H1 (cell line): ENCODE measurements around the gene FGF12. TPM values are rescaled to one million over a fixed set of nuclear protein-coding genes. Genes with fewer than 3 reads are reported as not detected.

ENCODE experiments used
- CTCF ChIA-PET: fragments of 300-600 bp; sonication (Branson Sonifier 250); formaldehyde crosslinking; loops from one replicate; lab custom pipeline; 2021; ENCODE audit not compliant: partially characterized antibody; lab: Charles Lee
- POLR2A ChIA-PET: fragments of 300-600 bp; sonication (Branson Sonifier 250); formaldehyde crosslinking; loops from one replicate; lab custom pipeline; 2021; ENCODE audit warnings: inconsistent platforms; ENCODE audit not compliant: partially characterized antibody; lab: Charles Lee
- DNase-seq, 2 experiments: peaks; one replicate each; pipeline versions ENCODE4 v3.0.0 to v3.0.0-alpha.2; 2010 to 2022; ENCODE audit warnings: low spot score in 2 of 2, low read depth in 1 of 2, mixed read lengths in 1 of 2
- FAIRE-seq: peaks from 2 replicates; lab custom pipeline; 2011; peaks lifted over from hg19 to GRCh38; lab: Jason Lieb, UNC
- H2AFZ ChIP-seq: 2 replicates; pipeline ENCODE4 v1.8.1; 2012; ENCODE audit warnings: low read length, inconsistent platforms
- H2AK5ac ChIP-seq: 2 replicates; pipeline ENCODE4 v1.6.1; 2013; ENCODE audit warnings: low read depth, low read length
- H2BK120ac ChIP-seq: replicated peaks from 2 replicates; pipeline ENCODE3; 2013; ENCODE audit warnings: low read depth, low read length, inconsistent platforms
- H2BK12ac ChIP-seq: 2 replicates; pipeline ENCODE4 v1.6.1; 2013; ENCODE audit warnings: low read depth, low read length
- H2BK15ac ChIP-seq: 2 replicates; pipeline ENCODE4 v1.6.1; 2013; ENCODE audit warnings: low read length
- H2BK20ac ChIP-seq: 2 replicates; pipeline ENCODE4 v1.6.1; 2013; ENCODE audit warnings: low read length
- H2BK5ac ChIP-seq: 2 replicates; pipeline ENCODE4 v1.6.1; 2013; ENCODE audit warnings: low read depth, low read length
- H3K14ac ChIP-seq: 2 replicates; pipeline ENCODE4 v1.6.1; 2013; ENCODE audit warnings: inconsistent platforms; ENCODE audit not compliant: insufficient read length
- H3K18ac ChIP-seq: 2 replicates; pipeline ENCODE4 v1.6.1; 2013; ENCODE audit warnings: low read length; ENCODE audit errors: extremely low read depth
- H3K23ac ChIP-seq: 2 replicates; pipeline ENCODE4 v1.6.1; 2013; ENCODE audit warnings: inconsistent platforms; ENCODE audit not compliant: insufficient read length
- H3K23me2 ChIP-seq: 2 replicates; pipeline ENCODE4 v1.6.1; 2013; ENCODE audit warnings: low read depth, low read length
- H3K27ac ChIP-seq: 2 replicates; pipeline ENCODE4 v1.6.1; 2011; ENCODE audit warnings: low read depth, low read length, inconsistent platforms
- H3K27me3 ChIP-seq, 4 experiments: replicated peaks in 1 of 4; 1 replicate in 1 of 4; 2 replicates in 3 of 4; pipeline versions ENCODE4 v1.6.1 to v1.8.1; 2011 to 2013; ENCODE audit warnings: low read length in 3 of 4, mild to moderate bottlenecking in 3 of 4, inconsistent platforms in 2 of 4, mixed read lengths in 2 of 4, moderate library complexity in 1 of 4; ENCODE audit not compliant: control insufficient read depth in 3 of 4, insufficient read depth in 3 of 4; ENCODE audit errors: extremely low read depth in 1 of 4
- H3K36me3 ChIP-seq, 4 experiments: 2 replicates each; pipeline versions ENCODE4 v1.6.1 to v1.8.1; 2011 to 2013; ENCODE audit warnings: mild to moderate bottlenecking in 4 of 4, low read length in 3 of 4, moderate library complexity in 2 of 4, control low read depth in 1 of 4, inconsistent platforms in 1 of 4; ENCODE audit not compliant: insufficient read depth in 4 of 4, control insufficient read depth in 2 of 4
- H3K4ac ChIP-seq: replicated peaks from 2 replicates; pipeline ENCODE3; 2013; ENCODE audit warnings: low read length, low read depth, mixed read lengths, inconsistent platforms; ENCODE audit not compliant: insufficient read length
- H3K4me1 ChIP-seq, 4 experiments: replicated peaks in 1 of 4; 1 replicate in 1 of 4; 2 replicates in 3 of 4; pipeline versions ENCODE4 v1.6.1 to v1.8.1; 2011 to 2013; ENCODE audit warnings: low read length in 3 of 4, inconsistent platforms in 2 of 4, mixed read lengths in 1 of 4; ENCODE audit not compliant: insufficient read depth in 4 of 4, control insufficient read depth in 3 of 4
- H3K4me2 ChIP-seq, 2 experiments: 2 replicates each; pipeline versions ENCODE4 v1.6.1 to v1.8.1; 2011 to 2013; ENCODE audit warnings: low read depth in 2 of 2, low read length in 2 of 2, control low read depth in 1 of 2, inconsistent platforms in 1 of 2, mild to moderate bottlenecking in 1 of 2; ENCODE audit not compliant: insufficient read depth in 1 of 2
- H3K4me3 ChIP-seq, 4 experiments: fragments of 200-600, 300-600 bp in 1 of 4; sonication (generic), shearing (Covaris generic), sonication (Bioruptor Twin) in 1 of 4; 2 replicates each; pipeline versions ENCODE4 v1.5.1 to v1.8.1; 2011 to 2016; ENCODE audit warnings: low read length in 4 of 4, low read depth in 3 of 4, control low read depth in 2 of 4, inconsistent platforms in 2 of 4, mild to moderate bottlenecking in 2 of 4, mixed read lengths in 1 of 4, moderate library complexity in 1 of 4; ENCODE audit not compliant: insufficient read depth in 2 of 4; ENCODE audit errors: extremely low read depth in 1 of 4
- H3K56ac ChIP-seq: replicated peaks from 2 replicates; pipeline ENCODE3; 2013; ENCODE audit warnings: low read depth, mild to moderate bottlenecking, mixed read lengths, low read length, inconsistent platforms; ENCODE audit not compliant: insufficient read length
- H3K79me1 ChIP-seq: 2 replicates; pipeline ENCODE4 v1.6.1; 2013; ENCODE audit warnings: low read depth, low read length, control low read depth
- H3K79me2 ChIP-seq, 2 experiments: 2 replicates each; pipeline versions ENCODE4 v1.6.1 to v1.8.1; 2012 to 2013; ENCODE audit warnings: low read length in 2 of 2, mild to moderate bottlenecking in 2 of 2, inconsistent platforms in 1 of 2; ENCODE audit not compliant: insufficient read depth in 2 of 2, control insufficient read depth in 1 of 2
- H3K9ac ChIP-seq, 4 experiments: replicated peaks in 1 of 4; 1 replicate in 1 of 4; 2 replicates in 3 of 4; pipeline versions ENCODE4 v1.6.1 to v1.8.1; 2011 to 2013; ENCODE audit warnings: low read depth in 3 of 4, low read length in 3 of 4, control low read depth in 2 of 4, mild to moderate bottlenecking in 2 of 4, moderate library complexity in 2 of 4, inconsistent platforms in 1 of 4; ENCODE audit errors: extremely low read depth in 1 of 4
- H3K9me3 ChIP-seq, 2 experiments: 2 replicates each; pipeline versions ENCODE4 v1.6.1 to v1.8.1; 2012 to 2013; ENCODE audit warnings: mild to moderate bottlenecking in 2 of 2, moderate library complexity in 2 of 2, control low read depth in 1 of 2, inconsistent platforms in 1 of 2, low read depth in 1 of 2, low read length in 1 of 2, mixed read lengths in 1 of 2; ENCODE audit not compliant: insufficient read depth in 2 of 2
- H4K20me1 ChIP-seq, 2 experiments: replicated peaks in 1 of 2; 2 replicates each; pipeline versions ENCODE3 to v1.8.1; 2011 to 2013; ENCODE audit warnings: inconsistent platforms in 2 of 2, low read length in 2 of 2, mild to moderate bottlenecking in 1 of 2; ENCODE audit not compliant: insufficient read depth in 2 of 2, control insufficient read depth in 1 of 2
- H4K5ac ChIP-seq: 2 replicates; pipeline ENCODE4 v1.6.1; 2013; ENCODE audit warnings: low read length, low read depth, mixed read lengths, inconsistent platforms; ENCODE audit not compliant: insufficient read length
- H4K8ac ChIP-seq: 2 replicates; pipeline ENCODE4 v1.8.0; 2013; ENCODE audit warnings: mild to moderate bottlenecking, moderate library complexity, low read length, inconsistent platforms; ENCODE audit not compliant: insufficient read depth; ENCODE audit errors: extremely low read depth
- H4K91ac ChIP-seq: replicated peaks from 2 replicates; pipeline ENCODE3; 2013; ENCODE audit warnings: low read length, mixed read lengths, inconsistent platforms; ENCODE audit not compliant: insufficient read length
- CTBP2 ChIP-seq: IDR thresholded peaks from 2 replicates; pipeline ENCODE4 v1.7.0; 2011; ENCODE audit warnings: borderline replicate concordance, mild to moderate bottlenecking, moderate library complexity, mixed read lengths, low read length; ENCODE audit not compliant: insufficient read depth, insufficient read length
- FOSL1 ChIP-seq: IDR thresholded peaks from 2 replicates; pipeline ENCODE4 v1.6.1; 2011; ENCODE audit warnings: mild to moderate bottlenecking, low read depth, low read length, moderate library complexity; ENCODE audit not compliant: insufficient read depth
- POLR2AphosphoS5 ChIP-seq: IDR thresholded peaks from 2 replicates; pipeline ENCODE4 v1.6.1; 2011; ENCODE audit warnings: low read depth, low read length
- SIRT6 ChIP-seq: IDR thresholded peaks from one replicate; pipeline ENCODE4 v1.7.1; 2012; ENCODE audit warnings: low read length, inconsistent platforms
- SUZ12 ChIP-seq: fragments of 200-600 bp; sonication (generic); IDR thresholded peaks from 2 replicates; pipeline ENCODE4 v1.6.1; 2012; ENCODE audit warnings: mild to moderate bottlenecking, inconsistent platforms, low read length, moderate library complexity, mixed read lengths
- TEAD4 ChIP-seq: IDR thresholded peaks from 2 replicates; pipeline ENCODE4 v1.6.1; 2012; ENCODE audit warnings: low read depth, low read length, inconsistent platforms, mixed read lengths
- ZNF274 ChIP-seq: IDR thresholded peaks from 2 replicates; pipeline ENCODE4 v1.7.0; 2012; ENCODE audit warnings: low read length, borderline replicate concordance; ENCODE audit errors: extremely low read depth
- WGBS, 2 experiments: shearing (Covaris generic) in 1 of 2; methylation state at CpG; one replicate each; pipeline versions ENCODE4 v1.1.6 to v1.1.7; 2013 to 2015; ENCODE audit warnings: low lambda C conversion rate in 2 of 2, mixed read lengths in 2 of 2, inconsistent platforms in 1 of 2, low coverage in 1 of 2, missing lambda C conversion rate in 1 of 2; ENCODE audit not compliant: insufficient replicate concordance in 2 of 2, insufficient coverage in 1 of 2, insufficient read length in 1 of 2; ENCODE audit errors: extremely low coverage in 1 of 2, missing lambda C conversion rate in 1 of 2; 5-methylcytosine and 5-hydroxymethylcytosine counted together
- polyA plus RNA-seq, 7 experiments: library from polyadenylated mRNA; depleted of rRNA in 3 of 7; stranded (reverse) in 5 of 7; unstranded in 2 of 7; fragments of >200 nt in 5 of 7; fragments of 200-250 nt in 2 of 7; gene quantifications; 1 replicate in 5 of 7; 2 replicates in 1 of 7; 4 replicates in 1 of 7; pipeline versions ENCODE4 v1.2.1 to v1.2.3, GENCODE V29; 2011 to 2013; ENCODE audit warnings: missing spikeins in 2 of 7, mixed read lengths in 2 of 7
- total RNA-seq: library from RNA; stranded (reverse); fragmentation: NEBNext Ultra II Directional; extraction: Animal tissue kit (Norgen Biotek cat#: 25700); gene quantifications from 2 replicates; pipeline ENCODE4 v1.2.1, GENCODE V29; 2021
- TF ChIP-seq, protein P1 (sequence below): IDR thresholded peaks from 2 replicates; pipeline ENCODE4 v1.6.1; 2011; ENCODE audit warnings: low read depth, mild to moderate bottlenecking, low read length; ENCODE audit not compliant: insufficient read depth

Gene FGF12
- total and polyA plus RNA-seq, 2 of the 8 experiments (the other 6 are each of a cell fraction or from before 2014, with no cell fraction given), result 4.1 to 16.6 TPM

- H3K4ac ChIP-seq, result no peak overlapping the region
- TF ChIP-seq TEAD4 (no peak), SUZ12 (no peak), ZNF274 (no peak), POLR2AphosphoS5 (no peak), SIRT6 (no peak), FOSL1 (no peak), CTBP2 (no peak)
- TF ChIP-seq, protein P1, sequence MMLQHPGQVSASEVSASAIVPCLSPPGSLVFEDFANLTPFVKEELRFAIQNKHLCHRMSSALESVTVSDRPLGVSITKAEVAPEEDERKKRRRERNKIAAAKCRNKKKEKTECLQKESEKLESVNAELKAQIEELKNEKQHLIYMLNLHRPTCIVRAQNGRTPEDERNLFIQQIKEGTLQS, result no peak
- TF ChIP-seq, all 59 proteins: peak for 0
- no peak overlapping the region for H2BK120ac ChIP-seq
- H4K5ac ChIP-seq, result no peak overlapping the region
- FAIRE-seq, result no peak
- H3K4me1 ChIP-seq, result no peaks in the 10 kb centered on the region
- H3K56ac ChIP-seq, result no peak overlapping the region
- no peak overlapping the region for H2AK5ac ChIP-seq
- no peaks in the 10 kb centered on the region for H3K23me2 ChIP-seq
- H2AFZ ChIP-seq, result no peak overlapping the region
- no peak overlapping the region for H3K4me2 ChIP-seq
- H3K14ac ChIP-seq, result no peak overlapping the region
- POLR2A ChIA-PET, result no interaction called here
- no peak overlapping the region for H2BK20ac ChIP-seq
- no peak overlapping the region for H3K4me3 ChIP-seq
- H3K27ac ChIP-seq, result no peak overlapping the region
- no peaks in the 10 kb centered on the region for H4K20me1 ChIP-seq
- H3K36me3 ChIP-seq, result no peaks in the 10 kb centered on the region
- 85% methylated on average over 6 of the region's 6 CpGs; no CpG with 5 or more reads in 1 of the 2 experiments for WGBS, 2 experiments
- no peak overlapping the region for H2BK15ac ChIP-seq
- H2BK5ac ChIP-seq, result no peak overlapping the region
- no peaks in the 10 kb centered on the region for H3K27me3 ChIP-seq
- no peaks in the 10 kb centered on the region for H3K79me2 ChIP-seq
- DNase-seq, result no peak
- no peak overlapping the region for H4K8ac ChIP-seq
- no peak overlapping the region for H4K91ac ChIP-seq
- no peak overlapping the region for H3K23ac ChIP-seq
- no peaks in the 10 kb centered on the region for H3K79me1 ChIP-seq
- no peak overlapping the region for H3K18ac ChIP-seq
- no peaks in the 10 kb centered on the region for H3K9me3 ChIP-seq
- no peak overlapping the region for H3K9ac ChIP-seq
- no peak overlapping the region for H2BK12ac ChIP-seq
- CTCF ChIA-PET, result no interaction called here
Measured at GRCh38 chr3:192651836-192652512, 75.4 kb downstream of the FGF12 start.
